Stimulated activated CD4-positive, alpha-beta T cell treated with anti-CD3 and anti-CD28 coated beads, Interleukin-4, amount 100 ng/mL, for 24 hours (primary cell): ENCODE results near the gene SPINT3.
"Not testable (repeated sequence)": the region's sequence is repeated elsewhere in the genome, so short reads cannot be mapped to it uniquely, and the experiment has no call there.

Experiments
- DNase-seq: peaks from one replicate; pipeline ENCODE4 v3.0.0-alpha.2; 2020

The SPINT3 gene

GRCh38 chr20:45501600-45501999, 13.8 kb downstream of the SPINT3 start:
- DNase-seq: no peak

GRCh38 chr20:45500022-45500421, 15.4 kb downstream of the SPINT3 start:
- no peak for DNase-seq

- no peak for DNase-seq
These were observed 17.4 kb downstream of the SPINT3 start for GRCh38 chr20:45497971-45498494.

GRCh38 chr20:45496166-45496565, 19.3 kb downstream of the SPINT3 start:
- no peak for DNase-seq

- DNase-seq: no peak
These were observed 19.9 kb downstream of the SPINT3 start for GRCh38 chr20:45495501-45495941.

- DNase-seq: no peak
These were observed 26.3 kb downstream of the SPINT3 start for GRCh38 chr20:45489083-45489531.

- no peak for DNase-seq
These were observed 28.2 kb downstream of the SPINT3 start for GRCh38 chr20:45487231-45487635.

- no peak for DNase-seq
These were observed 30.0 kb downstream of the SPINT3 start for GRCh38 chr20:45485388-45485787.

GRCh38 chr20:45484676-45485075, 30.7 kb downstream of the SPINT3 start:
- no peak for DNase-seq

GRCh38 chr20:45479822-45480221, 35.6 kb downstream of the SPINT3 start:
- DNase-seq: no peak

- not testable (repeated sequence) for DNase-seq
These were observed 37.8 kb downstream of the SPINT3 start for GRCh38 chr20:45477530-45478148.

- not testable (repeated sequence) for DNase-seq
These were observed 43.1 kb downstream of the SPINT3 start for GRCh38 chr20:45472286-45472685.

GRCh38 chr20:45470937-45471336, 44.5 kb downstream of the SPINT3 start:
- no peak for DNase-seq

GRCh38 chr20:45470262-45470931, 45.0 kb downstream of the SPINT3 start:
- peak; percentile 7 for DNase-seq

- DNase-seq: no peak
These were observed 45.8 kb downstream of the SPINT3 start, which contains the start of gene WFDC2 for GRCh38 chr20:45469336-45470261. WFDC2 (plus strand) TSS chr20:45469753; CDS start chr20:45469782, 29 bp downstream.

- DNase-seq: no peak
These were observed 47.6 kb downstream of the SPINT3 start for GRCh38 chr20:45467861-45468260.

- DNase-seq: no peak
These were observed 48.2 kb downstream of the SPINT3 start for GRCh38 chr20:45467172-45467571.

- DNase-seq: no peak
These were observed 49.7 kb downstream of the SPINT3 start for GRCh38 chr20:45465491-45466266.

GRCh38 chr20:45463709-45464108, 51.7 kb downstream of the SPINT3 start:
- no peak for DNase-seq

GRCh38 chr20:45462711-45463509, 52.5 kb downstream of the SPINT3 start:
- DNase-seq: no peak
